Immature natural killer cell (primary cell): Measurements from ENCODE around the gene OPHN1. TPM values are rescaled to one million over a fixed set of nuclear protein-coding genes. Genes with fewer than 3 reads are reported as not detected.
"Not testable (repeated sequence)": the region's sequence is repeated elsewhere in the genome, so short reads cannot be mapped to it uniquely, and the experiment has no call there.

Experiments
- DNase-seq, 3 donors: peaks; one replicate each; pipeline ENCODE4 v3.0.0; 2022; ENCODE audit warnings: mixed read lengths in 1 of 3
- H3K27ac Mint-ChIP-seq, 6 donors: one replicate each; pipeline ENCODE4 v1.8.0; 2020; ENCODE audit warnings: mixed read lengths in 6 of 6, mild to moderate bottlenecking in 5 of 6, inconsistent platforms in 4 of 6, moderate library complexity in 3 of 6
- H3K27me3 Mint-ChIP-seq, 3 donors: one replicate each; pipeline ENCODE4 v1.8.0; 2020 to 2021; ENCODE audit warnings: low read depth in 3 of 3, mild to moderate bottlenecking in 3 of 3, mixed read lengths in 3 of 3, moderate library complexity in 3 of 3, inconsistent platforms in 1 of 3
- H3K36me3 Mint-ChIP-seq, 3 donors: one replicate each; pipeline ENCODE4 v1.8.0; 2020; ENCODE audit warnings: mixed read lengths in 3 of 3, inconsistent platforms in 2 of 3, mild to moderate bottlenecking in 2 of 3
- H3K4me1 Mint-ChIP-seq, 2 donors: one replicate each; pipeline ENCODE4 v1.8.0; 2020; ENCODE audit warnings: inconsistent platforms in 2 of 2, mild to moderate bottlenecking in 2 of 2, mixed read lengths in 2 of 2, moderate library complexity in 1 of 2
- H3K4me3 Mint-ChIP-seq, 5 donors: one replicate each; pipeline ENCODE4 v1.8.0; 2020; ENCODE audit warnings: mild to moderate bottlenecking in 5 of 5, mixed read lengths in 5 of 5, inconsistent platforms in 3 of 5, moderate library complexity in 3 of 5
- H3K9me3 Mint-ChIP-seq, 6 donors: one replicate each; pipeline ENCODE4 v1.8.0; 2020; ENCODE audit warnings: mild to moderate bottlenecking in 6 of 6, mixed read lengths in 6 of 6, inconsistent platforms in 4 of 6, moderate library complexity in 3 of 6
- polyA plus RNA-seq, 3 donors: library from polyadenylated mRNA; unstranded; fragments of 300-500 nt; fragmentation: Illumina TruSeq; gene quantifications; one replicate each; pipeline ENCODE4 v1.2.3, GENCODE V29; 2021

Gene OPHN1
- polyA plus RNA-seq, 3 donors from 2014 or later = 0.31 to 0.49 TPM; not detected in 1

DNA sequence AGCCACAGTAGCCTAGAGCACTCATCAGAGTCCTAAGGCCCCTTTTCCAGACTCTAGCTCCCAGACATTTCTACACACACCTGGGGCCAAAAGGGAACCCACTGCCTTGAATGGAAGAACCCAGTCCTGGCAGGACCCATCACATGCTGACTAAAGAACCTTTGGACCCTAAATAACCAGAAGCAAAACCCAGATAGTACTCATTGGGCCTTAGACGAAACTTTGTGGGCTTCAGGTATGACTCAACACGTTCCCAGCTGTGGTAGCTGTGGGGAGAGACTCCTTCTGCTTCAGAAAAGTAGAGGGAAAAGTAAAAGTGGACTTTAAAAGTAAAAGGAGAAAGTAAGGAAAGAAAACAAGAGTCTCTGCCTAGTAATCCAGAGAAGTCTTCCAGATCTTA lies 311.5 kb downstream of the OPHN1 start:
- Mint-ChIP-seq H3K27me3 (peaks cover 0 to 2% (median 0%) of the 10 kb centered on the region in 3 donors), H3K4me3 (no peak overlapping the region), H3K27ac (no peak overlapping the region), H3K36me3 (no peaks in the 10 kb centered on the region), H3K9me3 (no peaks in the 10 kb centered on the region), H3K4me1 (no peaks in the 10 kb centered on the region)
- no peak for DNase-seq

DNA sequence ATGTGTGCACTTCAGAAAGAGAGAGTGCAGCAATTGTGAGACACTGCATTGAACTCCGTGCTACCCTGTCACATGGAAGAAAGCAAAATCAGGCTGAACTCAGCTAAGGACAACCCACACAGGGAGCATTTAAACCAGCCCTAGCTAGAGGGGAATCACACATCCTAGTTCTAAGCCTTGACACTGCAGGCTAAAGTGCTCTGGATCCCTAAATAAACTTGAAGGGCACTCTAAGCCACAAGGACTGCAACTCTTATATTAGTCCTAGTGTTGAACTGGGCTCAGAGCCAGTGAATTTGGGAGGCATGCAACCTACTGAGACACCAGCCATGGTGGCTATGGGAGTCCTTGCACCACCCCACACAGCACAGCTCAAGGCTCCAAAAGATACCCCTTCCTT lies 311.9 kb downstream of the OPHN1 start:
- peaks cover 0 to 2% (median 0%) of the 10 kb centered on the region in 3 donors for H3K27me3 Mint-ChIP-seq
- no peaks in the 10 kb centered on the region for H3K36me3 Mint-ChIP-seq
- no peaks in the 10 kb centered on the region for H3K9me3 Mint-ChIP-seq
- no peak for DNase-seq
- no peak overlapping the region for H3K27ac Mint-ChIP-seq
- no peaks in the 10 kb centered on the region for H3K4me1 Mint-ChIP-seq
- no peak overlapping the region for H3K4me3 Mint-ChIP-seq

DNA sequence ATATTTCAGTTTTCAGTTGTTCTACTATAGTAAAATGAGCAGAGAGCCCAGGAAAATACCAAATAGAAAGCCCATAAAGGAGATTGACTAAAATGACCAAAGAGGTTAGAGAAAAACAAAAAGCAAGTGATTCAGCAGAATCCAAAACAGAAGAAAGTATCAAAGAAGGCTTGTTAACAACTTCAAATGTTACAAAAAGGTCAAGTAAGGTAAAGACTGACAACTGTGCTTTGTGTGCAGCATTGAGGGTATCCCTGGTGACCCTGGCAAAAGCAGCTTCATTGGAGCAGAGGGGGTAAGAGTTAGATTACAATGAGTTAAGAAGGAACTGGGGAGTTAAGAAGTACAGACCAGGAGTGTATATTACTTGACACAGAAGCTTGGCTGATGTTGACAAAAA lies 317.9 kb downstream of the OPHN1 start:
- no peak for DNase-seq
- Mint-ChIP-seq H3K27ac (no peak overlapping the region), H3K4me3 (no peak overlapping the region), H3K4me1 (no peaks in the 10 kb centered on the region), H3K27me3 (peaks cover 0 to 2% (median 0%) of the 10 kb centered on the region in 3 donors), H3K36me3 (no peaks in the 10 kb centered on the region), H3K9me3 (no peaks in the 10 kb centered on the region)

DNA sequence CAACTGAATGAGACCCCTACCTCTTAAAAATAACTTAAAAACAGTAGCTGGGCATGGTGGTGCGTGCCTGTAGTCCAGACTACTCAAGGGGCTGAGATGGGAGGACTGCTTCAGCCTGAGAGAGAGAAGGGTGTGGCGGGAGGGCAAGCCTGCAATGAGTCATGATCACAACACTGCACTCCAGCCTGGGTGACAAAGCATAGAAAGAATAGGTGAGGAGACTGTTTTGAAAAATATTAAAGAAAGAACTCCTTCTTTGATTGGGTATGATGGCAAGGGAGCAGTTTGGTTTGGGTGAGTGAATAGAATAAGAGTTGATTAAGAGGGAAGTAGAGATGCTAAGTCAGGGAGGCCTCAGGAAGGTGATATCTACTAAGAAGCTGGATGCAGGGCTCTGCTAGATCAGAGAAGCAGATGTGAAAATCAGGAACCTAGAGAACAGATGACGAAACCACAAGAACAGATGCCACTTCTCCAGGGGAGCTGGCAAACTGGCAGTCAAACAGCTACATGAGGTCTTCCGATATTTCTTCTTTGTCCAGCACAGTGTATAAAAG lies 318.6 kb downstream of the OPHN1 start:
- H3K4me1 Mint-ChIP-seq = no peaks in the 10 kb centered on the region
- no peaks in the 10 kb centered on the region for H3K36me3 Mint-ChIP-seq
- H3K9me3 Mint-ChIP-seq = no peaks in the 10 kb centered on the region
- H3K27me3 Mint-ChIP-seq = peaks cover 0 to 2% (median 0%) of the 10 kb centered on the region in 3 donors
- no peak overlapping the region for H3K27ac Mint-ChIP-seq
- DNase-seq = no peak
- H3K4me3 Mint-ChIP-seq = no peak overlapping the region

DNA sequence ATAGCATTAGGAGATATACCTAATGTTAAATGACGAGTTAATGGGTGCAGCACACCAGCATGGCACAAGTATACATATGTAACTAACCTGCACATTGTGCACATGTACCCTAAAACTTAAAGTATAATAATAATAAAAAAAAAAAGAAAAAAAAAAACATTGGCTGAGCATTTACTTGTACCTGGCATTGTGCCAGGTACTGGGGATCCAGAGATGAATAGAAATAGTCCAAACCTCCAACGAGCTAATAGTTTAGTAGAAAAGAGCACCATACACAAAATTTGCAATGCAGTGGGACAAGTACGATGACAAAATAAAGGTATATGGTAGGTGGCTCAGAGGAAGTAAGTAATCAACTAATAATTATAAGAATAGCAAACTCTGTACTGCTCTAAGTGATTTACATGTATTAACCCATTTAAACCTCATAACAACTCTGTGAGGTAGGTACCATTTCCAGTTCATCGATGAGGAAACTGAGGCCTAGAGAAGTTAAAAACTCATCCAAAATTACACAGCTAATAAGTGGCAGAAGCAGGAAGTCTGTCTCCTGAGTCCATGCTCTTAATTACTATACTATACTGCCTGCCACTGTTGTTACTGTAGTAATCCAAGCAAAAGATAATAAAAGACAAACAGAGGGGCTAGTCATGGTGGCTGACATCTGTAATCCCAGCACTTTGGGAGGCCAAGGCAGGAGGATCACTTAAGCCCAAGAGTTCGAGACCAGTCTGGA lies 319.3 kb downstream of the OPHN1 start:
- no peak for DNase-seq
- Mint-ChIP-seq H3K27ac (no peak overlapping the region), H3K4me1 (no peaks in the 10 kb centered on the region), H3K9me3 (no peaks in the 10 kb centered on the region), H3K36me3 (no peaks in the 10 kb centered on the region), H3K27me3 (no peaks in the 10 kb centered on the region), H3K4me3 (no peak overlapping the region)

DNA sequence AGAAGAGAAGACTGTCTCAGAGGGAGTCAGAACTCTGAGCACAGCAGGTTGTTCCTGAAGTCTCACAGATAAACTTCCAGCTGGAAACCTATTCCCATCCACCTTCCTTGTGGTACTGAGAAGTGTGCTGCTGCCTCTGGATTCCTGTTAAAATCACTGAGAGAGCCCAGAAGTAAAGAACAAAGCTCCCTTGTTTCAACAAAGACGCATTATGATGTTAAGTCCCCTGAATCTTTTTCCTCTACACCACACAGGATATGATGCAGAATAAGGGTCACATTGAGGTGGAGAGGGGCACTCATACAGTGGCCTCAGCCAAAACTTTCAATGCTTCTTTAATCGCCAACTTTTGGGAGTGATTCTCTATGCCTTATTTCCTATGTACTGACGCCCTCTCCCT lies 321.0 kb downstream of the OPHN1 start:
- no peaks in the 10 kb centered on the region for H3K4me1 Mint-ChIP-seq
- no peak for DNase-seq
- H3K4me3 Mint-ChIP-seq = no peak overlapping the region
- no peaks in the 10 kb centered on the region for H3K27me3 Mint-ChIP-seq
- H3K36me3 Mint-ChIP-seq = no peaks in the 10 kb centered on the region
- H3K9me3 Mint-ChIP-seq = no peaks in the 10 kb centered on the region
- H3K27ac Mint-ChIP-seq = no peak overlapping the region

DNA sequence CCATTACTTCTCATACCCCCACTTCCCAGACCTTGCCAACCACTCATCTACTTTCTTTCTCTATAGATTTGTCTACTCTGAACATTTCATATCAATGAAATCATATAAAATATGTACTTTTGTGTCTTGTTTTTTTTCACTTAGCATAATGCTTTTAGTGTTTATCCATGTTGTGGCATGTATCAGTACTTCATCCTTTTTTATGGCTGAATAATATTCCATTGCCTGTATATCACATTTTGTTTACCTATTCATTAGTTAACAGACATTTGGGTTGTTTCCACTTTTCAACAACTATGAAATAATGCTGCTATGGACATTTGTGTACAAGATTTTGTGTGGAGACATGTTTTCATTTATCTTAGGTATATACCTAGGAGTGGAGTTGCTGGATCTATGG lies 324.1 kb downstream of the OPHN1 start:
- H3K27me3 Mint-ChIP-seq = no peaks in the 10 kb centered on the region
- DNase-seq = no peak
- H3K9me3 Mint-ChIP-seq = no peaks in the 10 kb centered on the region
- H3K27ac Mint-ChIP-seq = no peak overlapping the region
- H3K36me3 Mint-ChIP-seq = no peaks in the 10 kb centered on the region
- no peaks in the 10 kb centered on the region for H3K4me1 Mint-ChIP-seq
- no peak overlapping the region for H3K4me3 Mint-ChIP-seq

DNA sequence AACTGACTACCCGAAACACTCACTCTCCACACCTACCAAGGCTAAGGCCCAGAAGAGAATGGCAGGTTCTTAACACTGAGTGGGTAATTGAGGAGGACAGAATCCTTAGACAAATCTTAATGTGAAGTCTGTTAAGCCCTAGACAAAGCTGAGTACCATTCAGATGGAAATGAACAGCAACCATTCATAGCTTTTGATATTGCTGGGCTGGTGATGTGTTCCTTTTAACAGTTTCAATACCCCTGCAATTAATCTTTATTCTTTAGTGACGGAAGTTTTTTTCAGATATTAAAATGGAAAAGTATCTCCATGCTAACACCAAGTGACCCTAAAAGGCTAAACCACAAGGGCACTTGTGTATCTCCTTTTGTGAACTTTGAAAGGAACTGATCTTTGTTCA lies 334.9 kb downstream of the OPHN1 start:
- Mint-ChIP-seq H3K27me3 (peaks cover 0 to 10% (median 2%) of the 10 kb centered on the region in 3 donors), H3K27ac (no peak overlapping the region), H3K9me3 (no peaks in the 10 kb centered on the region), H3K36me3 (peaks cover 0 to 3% (median 0%) of the 10 kb centered on the region in 3 donors), H3K4me3 (no peak overlapping the region), H3K4me1 (no peaks in the 10 kb centered on the region)
- DNase-seq = no peak

DNA sequence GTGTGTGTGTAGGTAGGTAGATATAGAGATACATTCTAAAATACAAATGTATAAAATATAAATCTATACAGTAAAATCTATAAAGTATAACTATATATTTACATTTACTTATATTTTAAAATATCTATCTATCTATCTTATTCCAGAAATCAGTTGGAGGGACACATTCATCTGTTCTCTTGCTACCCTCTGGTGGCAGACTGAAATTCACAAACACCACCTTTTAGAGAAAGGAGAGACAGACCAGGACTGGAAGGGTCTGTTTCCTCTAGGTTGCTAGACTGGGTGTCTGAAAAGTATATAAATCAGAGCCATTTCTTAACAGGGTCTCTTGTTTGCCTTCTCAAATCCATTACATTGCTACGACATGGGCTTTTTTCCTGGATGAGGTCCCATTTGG lies 343.0 kb downstream of the OPHN1 start:
- H3K27ac Mint-ChIP-seq = no peak overlapping the region
- H3K36me3 Mint-ChIP-seq = peaks cover 0 to 6% (median 0%) of the 10 kb centered on the region in 3 donors
- no peak overlapping the region for H3K4me3 Mint-ChIP-seq
- no peaks in the 10 kb centered on the region for H3K4me1 Mint-ChIP-seq
- no peaks in the 10 kb centered on the region for H3K9me3 Mint-ChIP-seq
- DNase-seq = no peak
- H3K27me3 Mint-ChIP-seq = peaks cover 0 to 6% (median 5%) of the 10 kb centered on the region in 3 donors

DNA sequence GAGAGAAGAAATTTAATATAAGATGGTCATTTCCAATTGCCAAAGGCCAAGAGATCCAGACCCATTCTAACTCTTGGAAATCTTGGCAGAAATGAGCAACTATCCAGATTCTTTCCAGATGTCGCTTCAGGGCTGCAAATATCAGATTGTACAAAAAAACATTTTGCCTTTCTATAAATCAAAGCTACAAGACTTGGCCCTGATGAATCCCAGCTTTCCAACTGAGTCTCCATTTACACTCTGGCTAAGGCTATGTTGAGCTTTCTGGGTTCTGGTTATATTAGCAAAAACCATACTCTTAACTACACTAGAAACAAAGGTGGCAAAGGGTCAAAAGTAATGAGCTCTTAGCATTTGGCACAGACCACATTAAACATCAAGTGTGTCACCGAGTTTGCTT lies 345.8 kb downstream of the OPHN1 start:
- Mint-ChIP-seq H3K9me3 (no peaks in the 10 kb centered on the region), H3K27ac (no peak overlapping the region), H3K27me3 (peaks cover 0 to 9% (median 3%) of the 10 kb centered on the region in 3 donors), H3K36me3 (peaks cover 0 to 3% (median 0%) of the 10 kb centered on the region in 3 donors), H3K4me1 (no peaks in the 10 kb centered on the region), H3K4me3 (no peak overlapping the region)
- no peak for DNase-seq

DNA sequence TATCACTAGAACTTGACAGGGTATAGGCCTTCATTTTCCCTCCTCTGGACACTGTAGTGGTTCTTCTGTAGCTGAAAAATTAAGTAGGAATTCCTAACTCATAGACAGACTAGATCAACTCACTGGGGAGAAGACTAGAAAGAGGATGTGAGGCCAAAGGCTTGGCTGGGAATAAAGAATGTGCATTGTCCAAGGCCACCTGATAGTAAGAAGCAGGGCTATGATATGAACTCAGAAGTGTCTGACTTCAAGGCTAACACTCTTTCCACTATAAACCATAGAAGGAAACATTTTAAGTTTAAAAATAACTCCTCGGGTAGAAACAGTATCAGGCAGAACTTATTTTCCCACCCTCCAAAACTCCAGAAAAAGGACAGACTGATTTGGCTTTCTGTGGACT lies 346.6 kb downstream of the OPHN1 start:
- Mint-ChIP-seq H3K36me3 (peaks cover 0 to 3% (median 0%) of the 10 kb centered on the region in 3 donors), H3K4me3 (no peak overlapping the region), H3K4me1 (no peaks in the 10 kb centered on the region)

DNA sequence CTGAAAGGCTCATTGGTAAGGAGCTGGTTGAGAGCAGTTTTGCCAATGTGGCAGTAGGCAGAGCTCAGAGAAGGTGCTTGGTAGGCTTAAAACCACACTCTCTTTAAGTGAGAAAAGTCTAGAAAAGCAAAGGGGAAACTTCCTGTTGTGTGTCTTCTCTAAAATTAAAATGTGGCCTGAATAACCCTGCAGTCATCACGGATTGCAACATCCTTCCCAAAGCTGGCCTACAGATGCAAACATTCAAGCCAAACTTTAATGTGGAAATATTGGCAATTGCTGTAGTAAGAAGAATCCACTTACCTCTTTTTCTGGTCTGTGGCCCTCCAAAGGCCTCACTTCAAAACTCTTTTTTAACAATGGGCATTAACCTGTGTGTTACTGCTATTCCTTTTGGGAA lies 348.5 kb downstream of the OPHN1 start:
- Mint-ChIP-seq H3K9me3 (no peaks in the 10 kb centered on the region), H3K4me3 (no peak overlapping the region), H3K4me1 (no peaks in the 10 kb centered on the region), H3K27me3 (peaks cover 0 to 7% (median 2%) of the 10 kb centered on the region in 3 donors), H3K27ac (no peak overlapping the region), H3K36me3 (peaks cover 0 to 3% (median 0%) of the 10 kb centered on the region in 3 donors)
- DNase-seq = no peak

More for the DNA sequence above, 346.6 kb downstream of the OPHN1 start:
- H3K27me3 Mint-ChIP-seq = peaks cover 0 to 9% (median 3%) of the 10 kb centered on the region in 3 donors
- no peak for DNase-seq
- no peak overlapping the region for H3K27ac Mint-ChIP-seq
- H3K9me3 Mint-ChIP-seq = no peaks in the 10 kb centered on the region

DNA sequence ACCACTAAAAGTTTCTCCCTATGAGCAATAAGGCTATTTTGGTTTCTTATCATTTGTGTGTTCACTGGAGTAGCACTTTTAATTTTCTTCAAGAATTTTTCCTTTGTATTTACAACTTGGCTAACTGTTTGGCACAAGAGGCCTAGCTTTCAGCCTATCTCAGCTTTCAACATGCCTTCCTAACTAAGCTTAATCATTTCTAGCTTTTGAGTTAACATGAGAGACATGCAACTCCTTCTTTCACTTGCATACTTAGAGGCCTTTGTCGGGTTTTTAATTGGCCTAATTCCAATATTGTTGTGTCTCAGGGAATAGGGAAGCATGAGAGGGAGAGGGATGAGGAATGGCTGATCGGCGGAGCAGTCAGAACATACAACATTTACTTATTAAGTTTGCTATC lies 349.8 kb downstream of the OPHN1 start:
- Mint-ChIP-seq H3K4me3 (no peak overlapping the region), H3K4me1 (no peaks in the 10 kb centered on the region), H3K27me3 (peaks cover 1 to 10% (median 2%) of the 10 kb centered on the region in 3 donors), H3K36me3 (peaks cover 0 to 3% (median 0%) of the 10 kb centered on the region in 3 donors), H3K9me3 (no peaks in the 10 kb centered on the region), H3K27ac (no peak overlapping the region)
- DNase-seq = no peak

DNA sequence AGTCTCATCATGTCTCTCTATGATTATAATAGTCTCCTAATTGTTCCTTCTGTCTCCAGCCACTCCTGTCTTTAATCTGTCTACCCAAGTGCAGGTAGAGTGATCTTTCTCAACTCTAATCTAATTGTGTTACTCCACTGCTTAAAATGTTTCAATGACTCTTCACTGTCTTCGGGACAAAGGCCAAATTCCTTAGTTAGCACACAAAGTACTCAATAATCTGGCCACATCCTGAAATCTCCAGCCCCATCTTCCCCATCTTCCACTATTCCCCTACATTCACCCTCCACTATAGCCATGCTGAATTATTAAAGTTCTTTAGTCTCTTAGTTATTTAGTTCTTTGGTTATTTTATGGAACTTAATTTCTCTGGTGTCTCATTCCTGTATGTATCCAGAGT lies 353.3 kb downstream of the OPHN1 start:
- Mint-ChIP-seq H3K36me3 (no peaks in the 10 kb centered on the region), H3K4me1 (no peaks in the 10 kb centered on the region), H3K4me3 (no peak overlapping the region), H3K9me3 (no peaks in the 10 kb centered on the region), H3K27ac (no peak overlapping the region), H3K27me3 (peaks cover 1 to 10% (median 2%) of the 10 kb centered on the region in 3 donors)
- no peak for DNase-seq

DNA sequence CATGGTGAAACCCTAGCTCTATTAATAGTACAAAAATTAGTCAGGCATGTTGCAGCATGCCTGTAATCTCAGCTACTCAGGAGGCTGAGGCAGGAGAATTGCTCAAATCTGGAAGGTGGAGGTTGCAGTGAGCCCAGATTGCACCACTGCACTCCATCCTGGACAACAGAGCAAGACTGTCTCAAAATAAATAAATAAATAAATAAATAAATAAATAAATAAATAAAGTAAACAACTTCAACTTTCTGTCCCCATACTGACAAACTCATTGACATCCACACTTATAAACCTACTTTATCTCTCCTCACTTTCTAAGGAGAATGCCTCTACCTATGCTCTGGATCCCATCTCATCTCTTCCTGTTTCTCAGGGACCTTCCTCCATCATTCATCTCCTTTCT lies 354.5 kb downstream of the OPHN1 start:
- H3K36me3 Mint-ChIP-seq, H3K9me3 Mint-ChIP-seq, H3K27ac Mint-ChIP-seq, DNase-seq, H3K4me3 Mint-ChIP-seq, H3K4me1 Mint-ChIP-seq: not testable (repeated sequence)
- peaks cover 1 to 14% (median 2%) of the 10 kb centered on the region in 3 donors for H3K27me3 Mint-ChIP-seq
